SK-N-SH (cell line): ENCODE results near the gene MICALL1. TPM values are rescaled to one million over a fixed set of nuclear protein-coding genes. Genes with fewer than 3 reads are reported as not detected.

ENCODE experiments used
- CTCF ChIA-PET: fragments of 300-600, 350-600 bp; formaldehyde crosslinking; extraction: SDS; loops from one replicate; lab custom pipeline; 2021; lab: Yijun Ruan, JAX
- POLR2A ChIA-PET: fragments of 350-600 bp; sonication (Branson Sonifier 250); formaldehyde crosslinking; extraction: SDS; loops from one replicate; lab custom pipeline; 2020; ENCODE audit warnings: antibody characterized with exemption, inconsistent platforms; lab: Yijun Ruan, JAX
- DNase-seq: peaks from one replicate; pipeline ENCODE4 v3.0.0; 2012
- H2AFZ ChIP-seq: fragments of 200-600 bp; sonication (generic); 2 replicates; pipeline ENCODE4 v1.8.1; 2016; ENCODE audit warnings: antibody characterized with exemption, mild to moderate bottlenecking, low read depth
- H3F3A ChIP-seq: fragments of 200-600 bp; sonication (generic); replicated peaks from 2 replicates; pipeline ENCODE3; 2016; ENCODE audit warnings: antibody characterized with exemption, mild to moderate bottlenecking; ENCODE audit not compliant: insufficient read depth
- H3K27ac ChIP-seq, 2 experiments: fragments of 200-500 bp in 1 of 2; fragments of 200-600 bp in 1 of 2; sonication (Bioruptor generic) in 1 of 2; sonication (generic), shearing (Covaris generic) in 1 of 2; 2 replicates each; pipeline versions ENCODE4 v1.5.1 to v1.6.1; 2014 to 2016; ENCODE audit warnings: low read depth in 2 of 2, inconsistent platforms in 1 of 2, low read length in 1 of 2, mild to moderate bottlenecking in 1 of 2, mixed read lengths in 1 of 2
- H3K27me3 ChIP-seq: fragments of 200-600 bp; sonication (generic), shearing (Covaris generic); 2 replicates; pipeline ENCODE4 v1.6.1; 2016; ENCODE audit warnings: mixed run types; ENCODE audit not compliant: insufficient read depth
- H3K36me3 ChIP-seq, 2 experiments: fragments of 200-500 bp in 1 of 2; fragments of 200-600 bp in 1 of 2; sonication (Bioruptor generic) in 1 of 2; sonication (generic) in 1 of 2; replicated peaks in 1 of 2; 2 replicates each; pipeline versions ENCODE3 to v1.5.1; 2014 to 2016; ENCODE audit warnings: low read length in 1 of 2, mild to moderate bottlenecking in 1 of 2; ENCODE audit not compliant: insufficient read depth in 2 of 2, control insufficient read depth in 1 of 2
- H3K4me1 ChIP-seq, 2 experiments: fragments of 200-500 bp in 1 of 2; fragments of 200-600 bp in 1 of 2; sonication (Bioruptor generic) in 1 of 2; sonication (generic), shearing (Covaris generic) in 1 of 2; 2 replicates each; pipeline versions ENCODE4 v1.5.1 to v1.6.1; 2014 to 2016; ENCODE audit warnings: low read depth in 1 of 2, low read length in 1 of 2, mixed run types in 1 of 2; ENCODE audit not compliant: insufficient read depth in 2 of 2, control insufficient read depth in 1 of 2
- H3K4me2 ChIP-seq: fragments of 200-600 bp; sonication (generic), shearing (Covaris generic); 2 replicates; pipeline ENCODE4 v1.6.1; 2017; ENCODE audit warnings: mixed run types
- H3K4me3 ChIP-seq, 2 experiments: fragments of 200-500 bp in 1 of 2; fragments of 200-600 bp in 1 of 2; sonication (Bioruptor generic) in 1 of 2; sonication (generic), shearing (Covaris generic) in 1 of 2; 2 replicates each; pipeline versions ENCODE4 v1.5.1 to v1.8.1; 2014 to 2016; ENCODE audit warnings: low read depth in 2 of 2, inconsistent platforms in 1 of 2, low read length in 1 of 2, mild to moderate bottlenecking in 1 of 2, mixed read lengths in 1 of 2, moderate library complexity in 1 of 2
- H3K79me2 ChIP-seq: fragments of 200-600 bp; sonication (generic); 2 replicates; pipeline ENCODE4 v1.8.1; 2017; ENCODE audit warnings: mild to moderate bottlenecking; ENCODE audit not compliant: insufficient read depth
- H3K9ac ChIP-seq: fragments of 200-600 bp; sonication (generic); 2 replicates; pipeline ENCODE4 v1.6.1; 2017; ENCODE audit warnings: mixed run types
- H3K9me2 ChIP-seq: fragments of 200-600 bp; sonication (generic); 2 replicates; pipeline ENCODE4 v1.6.1; 2017; ENCODE audit warnings: mixed run types
- H3K9me3 ChIP-seq: fragments of 200-600 bp; sonication (generic); 2 replicates; pipeline ENCODE4 v1.6.1; 2017; ENCODE audit warnings: mixed run types, mild to moderate bottlenecking, moderate library complexity
- H4K20me1 ChIP-seq: fragments of 200-600 bp; sonication (generic); 2 replicates; pipeline ENCODE4 v1.6.1; 2017; ENCODE audit warnings: mild to moderate bottlenecking, mixed run types; ENCODE audit not compliant: insufficient read depth
- ELF1 ChIP-seq: IDR thresholded peaks from 2 replicates; pipeline ENCODE4 v1.4.0; 2012
- EP300 ChIP-seq, 2 experiments: IDR thresholded peaks; 2 replicates each; pipeline versions ENCODE4 v1.4.0 to v1.6.1; 2012; ENCODE audit warnings: borderline replicate concordance in 1 of 2, low read depth in 1 of 2, low read length in 1 of 2
- FOXJ3 ChIP-seq: sonication (generic); formaldehyde crosslinking; IDR thresholded peaks from 2 replicates; pipeline ENCODE4 v1.5.1; 2020; ENCODE audit warnings: mild to moderate bottlenecking, missing genetic modification reagents
- GABPA ChIP-seq: IDR thresholded peaks from 2 replicates; pipeline ENCODE4 v1.4.0; 2012; ENCODE audit warnings: low read depth, mild to moderate bottlenecking
- IRF3 ChIP-seq: fragments of 150-350 bp; IDR thresholded peaks from 2 replicates; pipeline ENCODE4 v1.6.1; 2016; ENCODE audit warnings: mild to moderate bottlenecking, low read depth, low read length
- JUND ChIP-seq: IDR thresholded peaks from 2 replicates; pipeline ENCODE4 v1.4.0; 2012
- MEF2A ChIP-seq: IDR thresholded peaks from 2 replicates; pipeline ENCODE4 v1.4.0; 2012; ENCODE audit warnings: low read depth, borderline replicate concordance
- MXI1 ChIP-seq: IDR thresholded peaks from 2 replicates; pipeline ENCODE4 v1.6.1; 2012; ENCODE audit warnings: mild to moderate bottlenecking, low read depth, low read length, improper control_type of control experiment
- NFIC ChIP-seq: IDR thresholded peaks from 2 replicates; pipeline ENCODE4 v1.4.0; 2012; ENCODE audit warnings: borderline replicate concordance
- NRF1 ChIP-seq: IDR thresholded peaks from 2 replicates; pipeline ENCODE4 v1.6.1; 2012; ENCODE audit warnings: low read depth, mild to moderate bottlenecking, low read length
- REST ChIP-seq: IDR thresholded peaks from 2 replicates; pipeline ENCODE4 v1.6.1; 2012; ENCODE audit warnings: mild to moderate bottlenecking, low read depth, low read length, moderate library complexity
- RFX5 ChIP-seq: IDR thresholded peaks from 2 replicates; pipeline ENCODE4 v1.6.1; 2012; ENCODE audit warnings: mild to moderate bottlenecking, improper control_type of control experiment, low read length
- SIN3A ChIP-seq: IDR thresholded peaks from 2 replicates; pipeline ENCODE4 v1.6.1; 2012; ENCODE audit warnings: low read depth, mild to moderate bottlenecking, low read length, moderate library complexity, borderline replicate concordance
- TAF1 ChIP-seq: IDR thresholded peaks from 2 replicates; pipeline ENCODE4 v1.6.1; 2012; ENCODE audit warnings: low read depth, mild to moderate bottlenecking, low read length, moderate library complexity, borderline replicate concordance
- TCF12 ChIP-seq: IDR thresholded peaks from 2 replicates; pipeline ENCODE4 v1.4.0; 2012
- TEAD4 ChIP-seq: IDR thresholded peaks from 2 replicates; pipeline ENCODE4 v1.4.0; 2012; ENCODE audit warnings: mild to moderate bottlenecking, borderline replicate concordance; ENCODE audit not compliant: insufficient read depth
- WGBS: methylation state at CpG from one replicate; pipeline ENCODE4 v1.1.6; 2017; ENCODE audit warnings: low lambda C conversion rate; 5-methylcytosine and 5-hydroxymethylcytosine counted together
- polyA plus RNA-seq, 3 experiments: library from polyadenylated mRNA; depleted of rRNA; stranded (reverse); fragments of >200 nt; gene quantifications; 2 replicates each; pipeline ENCODE4 v1.2.3, GENCODE V29; 2012
- TF ChIP-seq, protein P1 (sequence below): fragments of 200-600 bp; sonication (generic); IDR thresholded peaks from 2 replicates; pipeline ENCODE4 v1.6.1; 2017; ENCODE audit warnings: antibody characterized with exemption, mild to moderate bottlenecking, moderate library complexity
- TF ChIP-seq, protein P2 (sequence below): IDR thresholded peaks from 2 replicates; pipeline ENCODE4 v1.4.0; 2012; ENCODE audit warnings: low read depth
- TF ChIP-seq, protein P3 (sequence below): IDR thresholded peaks from 2 replicates; pipeline ENCODE4 v1.4.0; 2012; ENCODE audit warnings: low read depth, borderline replicate concordance
- TF ChIP-seq, protein P4 (sequence below): IDR thresholded peaks from 2 replicates; pipeline ENCODE4 v1.4.0; 2012; ENCODE audit warnings: low read depth, borderline replicate concordance
- TF ChIP-seq, protein P5 (sequence below): fragments of 150-350 bp; IDR thresholded peaks from 2 replicates; pipeline ENCODE4 v1.6.1; 2017; ENCODE audit warnings: antibody characterized with exemption, low read length, low read depth, borderline replicate concordance

The MICALL1 gene
- polyA plus RNA-seq, 1 of the 3 experiments (the other 2 are of a cell fraction) = 12.9 TPM

GRCh38 chr22:37933711-37934376 is 27.7 kb downstream of the MICALL1 start:
- POLR2A ChIA-PET = interaction anchor here (0.6 kb wide), 1 partner anchor 28 kb away, joined by 3 read pairs; no protein-coding TSS in a partner anchor
- H3K36me3 ChIP-seq = peaks cover 17 to 20% of the 10 kb centered on the region in 2 experiments
- TF ChIP-seq TEAD4 = no peak
- TF ChIP-seq, protein P1, sequence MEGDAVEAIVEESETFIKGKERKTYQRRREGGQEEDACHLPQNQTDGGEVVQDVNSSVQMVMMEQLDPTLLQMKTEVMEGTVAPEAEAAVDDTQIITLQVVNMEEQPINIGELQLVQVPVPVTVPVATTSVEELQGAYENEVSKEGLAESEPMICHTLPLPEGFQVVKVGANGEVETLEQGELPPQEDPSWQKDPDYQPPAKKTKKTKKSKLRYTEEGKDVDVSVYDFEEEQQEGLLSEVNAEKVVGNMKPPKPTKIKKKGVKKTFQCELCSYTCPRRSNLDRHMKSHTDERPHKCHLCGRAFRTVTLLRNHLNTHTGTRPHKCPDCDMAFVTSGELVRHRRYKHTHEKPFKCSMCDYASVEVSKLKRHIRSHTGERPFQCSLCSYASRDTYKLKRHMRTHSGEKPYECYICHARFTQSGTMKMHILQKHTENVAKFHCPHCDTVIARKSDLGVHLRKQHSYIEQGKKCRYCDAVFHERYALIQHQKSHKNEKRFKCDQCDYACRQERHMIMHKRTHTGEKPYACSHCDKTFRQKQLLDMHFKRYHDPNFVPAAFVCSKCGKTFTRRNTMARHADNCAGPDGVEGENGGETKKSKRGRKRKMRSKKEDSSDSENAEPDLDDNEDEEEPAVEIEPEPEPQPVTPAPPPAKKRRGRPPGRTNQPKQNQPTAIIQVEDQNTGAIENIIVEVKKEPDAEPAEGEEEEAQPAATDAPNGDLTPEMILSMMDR = peak; percentile 93
- no peak for TF ChIP-seq REST
- no peak for TF ChIP-seq FOXJ3
- no peak for TF ChIP-seq MEF2A
- TF ChIP-seq IRF3 = no peak
- TF ChIP-seq TCF12 = 0 out of 2 replicates have a peak, but pooled peaks have one; percentile 30
- no peak for TF ChIP-seq RFX5
- TF ChIP-seq, protein P2, sequence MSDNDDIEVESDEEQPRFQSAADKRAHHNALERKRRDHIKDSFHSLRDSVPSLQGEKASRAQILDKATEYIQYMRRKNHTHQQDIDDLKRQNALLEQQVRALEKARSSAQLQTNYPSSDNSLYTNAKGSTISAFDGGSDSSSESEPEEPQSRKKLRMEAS = 0 out of 2 replicates have a peak, but pooled peaks have one; percentile 43
- TF ChIP-seq JUND = peak; percentile 43; the same call in 1 of the 2 replicates
- TF ChIP-seq TAF1 = no peak
- no peak for TF ChIP-seq GABPA
- TF ChIP-seq, protein P3, sequence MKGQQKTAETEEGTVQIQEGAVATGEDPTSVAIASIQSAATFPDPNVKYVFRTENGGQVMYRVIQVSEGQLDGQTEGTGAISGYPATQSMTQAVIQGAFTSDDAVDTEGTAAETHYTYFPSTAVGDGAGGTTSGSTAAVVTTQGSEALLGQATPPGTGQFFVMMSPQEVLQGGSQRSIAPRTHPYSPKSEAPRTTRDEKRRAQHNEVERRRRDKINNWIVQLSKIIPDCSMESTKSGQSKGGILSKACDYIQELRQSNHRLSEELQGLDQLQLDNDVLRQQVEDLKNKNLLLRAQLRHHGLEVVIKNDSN = no peak
- TF ChIP-seq, protein P4, sequence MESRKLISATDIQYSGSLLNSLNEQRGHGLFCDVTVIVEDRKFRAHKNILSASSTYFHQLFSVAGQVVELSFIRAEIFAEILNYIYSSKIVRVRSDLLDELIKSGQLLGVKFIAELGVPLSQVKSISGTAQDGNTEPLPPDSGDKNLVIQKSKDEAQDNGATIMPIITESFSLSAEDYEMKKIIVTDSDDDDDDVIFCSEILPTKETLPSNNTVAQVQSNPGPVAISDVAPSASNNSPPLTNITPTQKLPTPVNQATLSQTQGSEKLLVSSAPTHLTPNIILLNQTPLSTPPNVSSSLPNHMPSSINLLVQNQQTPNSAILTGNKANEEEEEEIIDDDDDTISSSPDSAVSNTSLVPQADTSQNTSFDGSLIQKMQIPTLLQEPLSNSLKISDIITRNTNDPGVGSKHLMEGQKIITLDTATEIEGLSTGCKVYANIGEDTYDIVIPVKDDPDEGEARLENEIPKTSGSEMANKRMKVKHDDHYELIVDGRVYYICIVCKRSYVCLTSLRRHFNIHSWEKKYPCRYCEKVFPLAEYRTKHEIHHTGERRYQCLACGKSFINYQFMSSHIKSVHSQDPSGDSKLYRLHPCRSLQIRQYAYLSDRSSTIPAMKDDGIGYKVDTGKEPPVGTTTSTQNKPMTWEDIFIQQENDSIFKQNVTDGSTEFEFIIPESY = no peak
- TF ChIP-seq SIN3A = no peak
- peak; percentile 44; the same call in 1 of the 2 replicates for TF ChIP-seq NFIC
- no peak for TF ChIP-seq MXI1
- TF ChIP-seq EP300 (IDR thresholded peaks at IDR 0.05; ENCODE audit: borderline replicate concordance in 1 of 2, low read depth in 1 of 2, low read length in 1 of 2) = no peak; a peak in 1 of 4 replicates
- TF ChIP-seq, protein P5, sequence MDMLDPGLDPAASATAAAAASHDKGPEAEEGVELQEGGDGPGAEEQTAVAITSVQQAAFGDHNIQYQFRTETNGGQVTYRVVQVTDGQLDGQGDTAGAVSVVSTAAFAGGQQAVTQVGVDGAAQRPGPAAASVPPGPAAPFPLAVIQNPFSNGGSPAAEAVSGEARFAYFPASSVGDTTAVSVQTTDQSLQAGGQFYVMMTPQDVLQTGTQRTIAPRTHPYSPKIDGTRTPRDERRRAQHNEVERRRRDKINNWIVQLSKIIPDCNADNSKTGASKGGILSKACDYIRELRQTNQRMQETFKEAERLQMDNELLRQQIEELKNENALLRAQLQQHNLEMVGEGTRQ = no peak
- TF ChIP-seq NRF1 = no peak
- TF ChIP-seq ELF1 = no peak

More at GRCh38 chr22:37933711-37934376, 27.7 kb downstream of the MICALL1 start:
- Histone ChIP-seq H3K9me3 (no peaks in the 10 kb centered on the region), H3K9me2 (no peaks in the 10 kb centered on the region), H3K4me3 (peak overlapping the region in 1 of 2 experiments; percentile 8; a peak in 1 of 4 replicates), H3K79me2 (no peaks in the 10 kb centered on the region), H2AFZ (no peak overlapping the region), H3F3A (peaks cover 14% of the 10 kb centered on the region), H3K4me1 (peaks cover 6 to 7% of the 10 kb centered on the region in 2 experiments; a peak in 3 of 4 replicates), H3K9ac (no peak overlapping the region), H3K27ac (peak overlapping the region in 1 of 2 experiments; percentile 69; a peak in 3 of 4 replicates), H3K27me3 (no peaks in the 10 kb centered on the region), H4K20me1 (peaks cover 8% of the 10 kb centered on the region; the same call in 1 of the 2 replicates), H3K4me2 (peak overlapping the region; percentile 54; the same call in 1 of the 2 replicates)
- CTCF ChIA-PET = interaction anchor here (0.7 to 3.5 kb wide), 19 partner anchors 9 to 181 kb away, joined by 3 to 13 read pairs (median 4); partner anchors contain the start of gene MICALL1
- peak; percentile 95 for DNase-seq
- 17% methylated on average over 3 of the region's 13 CpGs for WGBS
